ENCODE data around the gene C20orf96.

DNA sequence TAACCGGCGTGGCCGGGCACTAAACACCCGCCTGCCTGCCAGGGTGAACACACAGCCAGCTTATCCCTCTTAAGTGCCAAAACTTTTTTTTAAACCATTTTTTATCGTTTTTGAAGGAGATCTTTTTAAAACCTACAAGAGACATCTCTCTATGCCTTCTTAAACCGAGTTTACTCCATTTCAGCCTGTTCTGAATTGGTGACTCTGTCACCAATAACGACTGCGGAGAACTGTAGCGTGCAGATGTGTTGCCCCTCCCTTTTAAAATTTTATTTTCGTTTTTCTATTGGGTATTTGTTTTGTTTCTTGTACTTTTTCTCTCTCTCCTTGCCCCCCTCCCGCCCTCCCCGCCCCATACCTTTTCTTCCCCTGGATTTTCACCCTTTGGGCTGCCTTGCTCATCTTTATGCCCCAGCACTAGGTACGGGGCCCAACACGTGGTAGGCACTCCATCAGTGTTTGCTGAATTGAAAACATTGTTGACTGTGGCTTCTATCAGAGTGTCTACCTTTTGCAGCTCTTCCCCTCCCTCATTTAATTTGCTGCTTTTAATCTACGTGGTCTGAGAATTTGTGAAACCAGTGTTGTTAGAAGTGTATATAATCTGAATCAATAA is 8.3 kb upstream of the C20orf96 start:
- TF ChIP-seq EZH2phosphoT487 (IDR thresholded peaks at IDR 0.05; ENCODE audit: insufficient read depth, low read depth) (no peak), EZH2 (IDR thresholded peaks at IDR 0.05; ENCODE audit: insufficient read depth, poor library complexity, severe bottlenecking) (no peak)

Measured in GM23248 (cell line).